ENCODE data around the gene PNMA1. TPM values are rescaled to one million over a fixed set of nuclear protein-coding genes. Genes with fewer than 3 reads are reported as not detected.
A peak's percentile ranks its signal among the peaks of the same experiment; 100 is the strongest.

The PNMA1 gene
- total RNA-seq, 1 donor from 2014 or later, result 25.9 TPM

GRCh38 chr14:73742520-73743238 lies 28.5 kb upstream of the PNMA1 start:
- Mint-ChIP-seq H3K9me3 (no peaks in the 10 kb centered on the region), H3K4me3 (no peak overlapping the region), H3K36me3 (no peaks in the 10 kb centered on the region), H3K27ac (peak overlapping the region; percentile 7), H3K27me3 (ENCODE audit: insufficient read depth, low read depth) (peaks cover 2% of the 10 kb centered on the region), H3K4me1 (peaks cover 65% of the 10 kb centered on the region)
- H3K9me3 ChIP-seq (ENCODE audit: low read depth), result no peaks in the 10 kb centered on the region
- H2AFZ ChIP-seq (replicated peaks), result no peak overlapping the region
- peaks cover 22% of the 10 kb centered on the region for H3F3A ChIP-seq (ENCODE audit: low read depth)
- no peaks in the 10 kb centered on the region for H3K36me3 ChIP-seq
- H3K4me3 ChIP-seq, result no peak overlapping the region
- TF ChIP-seq CTCF (IDR thresholded peaks at IDR 0.05), result no peak
- no peak for TF ChIP-seq EZH2phosphoT487 (IDR thresholded peaks at IDR 0.05)
- TF ChIP-seq EZH2 (IDR thresholded peaks at IDR 0.05), result no peak
- H3K4me1 ChIP-seq, result peaks cover 40% of the 10 kb centered on the region
- no peak overlapping the region for H3K4me2 ChIP-seq
- H3K79me2 ChIP-seq (ENCODE audit: low read depth), result no peaks in the 10 kb centered on the region
- H3K27ac ChIP-seq, result no peak overlapping the region
- no peak for DNase-seq (ENCODE audit: low spot score)
- H3K27me3 ChIP-seq, result no peaks in the 10 kb centered on the region
- H4K20me1 ChIP-seq (ENCODE audit: low read depth), result no peaks in the 10 kb centered on the region
- no peak overlapping the region for H3K9ac ChIP-seq

GRCh38 chr14:73741876-73742519 lies 27.8 kb upstream of the PNMA1 start:
- H3K9ac ChIP-seq, result no peak overlapping the region
- peaks cover 2% of the 10 kb centered on the region for H3K27me3 Mint-ChIP-seq (ENCODE audit: insufficient read depth, low read depth)
- no peak overlapping the region for H3K4me3 ChIP-seq
- DNase-seq (ENCODE audit: low spot score), result no peak
- TF ChIP-seq EZH2 (IDR thresholded peaks at IDR 0.05), result no peak
- no peak for TF ChIP-seq CTCF (IDR thresholded peaks at IDR 0.05)
- no peak for TF ChIP-seq EZH2phosphoT487 (IDR thresholded peaks at IDR 0.05)
- H3K4me2 ChIP-seq, result peak overlapping the region; percentile 62
- H3K36me3 ChIP-seq, result no peaks in the 10 kb centered on the region
- no peaks in the 10 kb centered on the region for H3K27me3 ChIP-seq
- peak overlapping the region; percentile 58 for H3K4me3 Mint-ChIP-seq
- no peak overlapping the region for H3K27ac ChIP-seq
- peak overlapping the region; percentile 65 for H2AFZ ChIP-seq (replicated peaks)
- no peaks in the 10 kb centered on the region for H3K9me3 Mint-ChIP-seq
- H3K4me1 Mint-ChIP-seq, result peaks cover 62% of the 10 kb centered on the region
- H3K36me3 Mint-ChIP-seq, result peaks cover 2% of the 10 kb centered on the region
- no peaks in the 10 kb centered on the region for H4K20me1 ChIP-seq (ENCODE audit: low read depth)
- peak overlapping the region; percentile 82 for H3K27ac Mint-ChIP-seq
- H3K9me3 ChIP-seq (ENCODE audit: low read depth), result no peaks in the 10 kb centered on the region
- peaks cover 22% of the 10 kb centered on the region for H3F3A ChIP-seq (ENCODE audit: low read depth)
- H3K79me2 ChIP-seq (ENCODE audit: low read depth), result no peaks in the 10 kb centered on the region
- H3K4me1 ChIP-seq, result peaks cover 37% of the 10 kb centered on the region

GRCh38 chr14:73741386-73741875 lies 27.2 kb upstream of the PNMA1 start:
- Histone ChIP-seq H3K36me3 (no peaks in the 10 kb centered on the region), H3K27ac (no peak overlapping the region), H3K9me3 (ENCODE audit: low read depth) (no peaks in the 10 kb centered on the region), H3K4me1 (peaks cover 31% of the 10 kb centered on the region), H4K20me1 (ENCODE audit: low read depth) (no peaks in the 10 kb centered on the region), H3K4me2 (peak overlapping the region; percentile 62), H3K27me3 (no peaks in the 10 kb centered on the region), H3K79me2 (ENCODE audit: low read depth) (no peaks in the 10 kb centered on the region), H3K4me3 (no peak overlapping the region), H3K9ac (no peak overlapping the region), H3F3A (ENCODE audit: low read depth) (peaks cover 16% of the 10 kb centered on the region), H2AFZ (replicated peaks) (peak overlapping the region; percentile 65)
- Mint-ChIP-seq H3K27me3 (ENCODE audit: insufficient read depth, low read depth) (peaks cover 2% of the 10 kb centered on the region), H3K27ac (peak overlapping the region; percentile 82), H3K9me3 (no peaks in the 10 kb centered on the region), H3K4me1 (peaks cover 56% of the 10 kb centered on the region), H3K4me3 (peak overlapping the region; percentile 73), H3K36me3 (peaks cover 3% of the 10 kb centered on the region)
- peak; percentile 60 for DNase-seq (ENCODE audit: low spot score)
- no peak for TF ChIP-seq EZH2 (IDR thresholded peaks at IDR 0.05)
- TF ChIP-seq EZH2phosphoT487 (IDR thresholded peaks at IDR 0.05), result no peak
- no peak for TF ChIP-seq CTCF (IDR thresholded peaks at IDR 0.05)

Measured in neural progenitor cell (in vitro differentiated cells).